ENCODE results near the gene PAQR7.

Gene PAQR7

DNA sequence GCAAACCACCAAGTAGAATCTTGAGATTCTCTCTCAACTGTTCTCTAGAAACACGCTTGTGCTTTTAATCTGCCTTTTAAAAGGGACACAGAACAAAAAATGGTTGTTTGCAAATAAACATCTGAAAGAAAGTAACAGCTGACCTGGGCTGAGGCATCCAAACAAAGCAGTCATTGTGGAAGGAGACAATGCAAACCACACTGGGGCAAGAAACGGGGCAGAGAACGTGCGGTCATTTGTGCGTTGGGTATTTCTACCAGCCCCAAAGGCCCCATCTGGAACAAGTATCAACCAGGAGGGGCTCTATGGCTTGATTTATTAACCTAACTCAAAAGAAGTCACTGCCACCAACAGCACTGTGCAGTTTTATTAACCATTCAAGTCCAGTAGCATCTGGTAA is 24.7 kb upstream of the PAQR7 start:
- DNase-seq (no peak), ATAC-seq (no peak)

DNA sequence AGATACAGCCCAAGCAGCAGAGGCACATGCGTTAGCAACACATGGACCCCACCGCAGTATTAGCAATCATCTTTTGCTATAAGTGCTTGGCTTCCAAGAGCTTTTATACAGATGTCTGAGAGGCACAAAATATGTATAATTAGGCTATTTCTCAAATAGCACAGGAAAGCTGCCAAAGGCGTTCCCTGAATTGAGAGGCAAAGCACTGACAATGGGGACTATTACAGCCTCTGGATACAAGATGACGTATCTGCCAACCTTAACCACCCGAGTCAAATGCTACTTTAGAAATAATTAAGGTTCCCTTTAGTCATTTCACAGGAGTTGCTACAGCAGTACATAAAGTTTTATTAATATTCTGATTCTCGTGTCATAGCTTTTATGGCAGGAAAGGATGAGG is 24.3 kb upstream of the PAQR7 start:
- no peak for ATAC-seq

GRCh38 chr1:25898223-25899015 is 22.9 kb upstream of the PAQR7 start:
- DNase-seq (no peak), ATAC-seq (no peak)

More for the DNA sequence above, 24.3 kb upstream of the PAQR7 start:
- DNase-seq: no peak

GRCh38 chr1:25897754-25898153 is 22.2 kb upstream of the PAQR7 start:
- DNase-seq (no peak), ATAC-seq (no peak)

DNA sequence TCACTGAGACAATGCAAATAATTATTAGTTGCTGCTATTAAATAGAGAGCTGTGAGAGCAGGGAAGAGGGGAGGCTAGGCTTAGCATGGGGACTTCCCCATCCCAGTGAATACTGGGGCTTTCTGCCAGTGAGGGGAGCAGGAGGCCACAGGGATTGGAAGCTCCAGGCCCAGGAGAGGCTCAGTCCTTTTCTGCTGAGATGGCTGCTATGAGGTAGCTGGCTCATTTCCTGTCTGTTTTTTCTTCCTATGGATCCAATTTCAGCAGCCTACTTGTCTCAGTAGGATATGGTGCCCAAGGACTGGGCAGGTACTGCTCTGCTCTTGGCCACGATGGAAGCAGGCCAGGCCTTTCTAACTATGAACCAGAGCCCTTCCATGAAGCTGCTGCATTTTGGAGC is 20.8 kb upstream of the PAQR7 start:
- ATAC-seq: no peak
- DNase-seq: no peak

GRCh38 chr1:25895365-25895990 is 20.0 kb upstream of the PAQR7 start:
- DNase-seq: peak; percentile 90
- peak; percentile 95 for ATAC-seq

DNA sequence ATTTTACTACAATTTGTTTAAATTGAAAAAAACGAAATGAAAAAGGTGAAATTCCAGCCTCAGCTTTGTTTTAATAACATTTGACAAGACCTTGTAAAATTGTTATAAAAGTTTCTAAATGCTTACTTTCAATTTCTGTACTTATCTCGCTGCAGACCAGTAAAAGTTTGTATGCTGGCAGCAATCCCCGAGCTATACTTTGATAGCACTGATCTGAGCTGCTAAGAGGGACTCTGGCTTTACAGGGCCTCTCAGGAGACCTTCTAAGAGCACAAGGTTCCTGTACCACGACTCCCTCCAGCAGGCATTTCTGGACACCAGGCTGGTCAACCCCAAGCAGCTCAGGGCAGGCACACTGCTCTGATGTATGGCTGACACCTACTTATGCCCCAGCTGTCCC is 17.6 kb upstream of the PAQR7 start:
- ATAC-seq (no peak), DNase-seq (no peak)

- ATAC-seq (no peak), DNase-seq (no peak)
Measured at GRCh38 chr1:25891606-25892005, 16.1 kb upstream of the PAQR7 start.

- ATAC-seq: no peak
- DNase-seq: no peak
Measured at GRCh38 chr1:25890239-25891034, 14.9 kb upstream of the PAQR7 start.

- DNase-seq: no peak
- no peak for ATAC-seq
Measured at GRCh38 chr1:25889470-25889869, 14.0 kb upstream of the PAQR7 start.

GRCh38 chr1:25888426-25888987 is 13.0 kb upstream of the PAQR7 start:
- ATAC-seq (no peak), DNase-seq (no peak)

DNA sequence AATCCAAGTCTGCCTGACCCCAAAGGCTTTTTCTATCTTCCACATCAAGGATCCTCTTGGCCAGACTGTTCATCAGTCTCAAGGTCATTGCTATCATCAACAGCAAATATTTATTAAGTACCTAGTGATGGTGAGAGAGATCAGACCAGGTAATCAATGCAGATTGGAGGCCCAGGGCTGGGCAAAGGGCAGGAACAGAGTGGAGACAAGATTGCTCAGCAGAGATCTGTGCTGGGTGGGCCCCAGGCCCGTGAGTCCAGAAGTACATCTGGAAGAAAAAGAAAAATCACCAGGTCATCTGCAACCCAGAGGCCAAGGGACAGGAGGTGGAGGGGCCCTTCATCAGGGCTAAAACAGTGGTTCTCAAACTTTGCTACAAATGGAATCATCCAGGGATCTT is 10.1 kb upstream of the PAQR7 start:
- DNase-seq: no peak
- ATAC-seq: no peak

GRCh38 chr1:25881266-25881665 is 5.8 kb upstream of the PAQR7 start:
- no peak for ATAC-seq
- DNase-seq: no peak

DNA sequence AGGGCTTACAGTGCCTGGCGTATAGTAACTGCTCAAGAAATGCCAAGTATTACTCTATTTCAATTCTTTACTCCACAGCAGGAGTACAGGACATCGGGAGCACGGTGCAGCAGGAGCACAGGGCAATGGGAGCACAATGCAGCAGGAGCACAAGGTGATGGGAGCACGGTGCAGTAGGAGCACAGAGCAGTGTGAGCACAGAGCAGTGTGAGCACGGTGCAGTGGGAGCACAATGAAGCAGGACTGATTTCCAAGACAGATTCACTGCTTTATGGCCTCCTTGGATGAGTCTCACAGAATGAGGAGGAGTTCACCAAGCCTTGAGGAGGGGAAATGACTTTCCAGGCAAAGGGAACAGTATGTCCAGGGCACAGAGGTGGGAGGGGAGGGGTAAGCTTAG is 5.0 kb upstream of the PAQR7 start:
- ATAC-seq: no peak
- no peak for DNase-seq

GRCh38 chr1:25879675-25880074 is 4.2 kb upstream of the PAQR7 start:
- DNase-seq: no peak
- ATAC-seq: no peak

- ATAC-seq: no peak
- no peak for DNase-seq
Measured at GRCh38 chr1:25878690-25879089, 3.2 kb upstream of the PAQR7 start.

DNA sequence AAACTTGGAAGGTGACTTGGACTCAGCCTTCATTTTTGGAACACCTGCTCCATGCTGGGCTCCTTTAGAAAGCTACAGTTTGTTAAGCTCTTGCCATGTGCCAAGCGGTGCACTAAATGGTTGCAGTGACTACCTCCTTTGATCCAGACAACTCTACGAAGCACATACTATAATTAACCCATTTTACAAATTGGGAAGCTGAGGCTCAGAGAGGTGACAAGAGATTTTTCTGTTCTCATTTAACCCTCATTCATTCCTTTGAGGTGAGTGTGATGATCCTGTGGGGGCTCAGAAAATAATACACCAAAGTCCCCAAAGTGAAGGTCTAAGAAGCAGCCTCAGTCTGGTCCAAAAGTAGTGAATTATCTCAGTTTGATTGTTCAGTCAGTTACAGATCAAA is 1.6 kb upstream of the PAQR7 start:
- ATAC-seq (no peak), DNase-seq (no peak)

DNA sequence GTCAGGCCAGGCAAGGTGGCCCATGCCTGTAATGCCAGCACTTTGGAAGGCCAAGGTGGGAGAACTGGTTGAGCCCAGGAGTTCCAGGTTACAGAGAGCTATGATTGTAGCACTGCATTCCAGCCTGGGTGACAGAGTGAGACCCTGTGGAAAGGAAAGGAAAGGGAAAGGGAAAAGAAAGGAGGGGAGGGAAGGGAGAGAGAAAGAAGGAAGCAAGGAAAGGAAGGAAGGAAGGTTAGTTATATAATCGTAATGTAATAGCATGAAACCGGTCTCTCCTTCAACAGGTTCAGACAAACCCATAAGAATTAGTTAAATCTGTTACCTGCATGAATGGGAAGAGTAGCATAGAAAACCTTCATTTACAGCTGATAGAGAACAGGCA is 1.2 kb upstream of the PAQR7 start:
- DNase-seq (no peak), ATAC-seq (no peak)

DNA sequence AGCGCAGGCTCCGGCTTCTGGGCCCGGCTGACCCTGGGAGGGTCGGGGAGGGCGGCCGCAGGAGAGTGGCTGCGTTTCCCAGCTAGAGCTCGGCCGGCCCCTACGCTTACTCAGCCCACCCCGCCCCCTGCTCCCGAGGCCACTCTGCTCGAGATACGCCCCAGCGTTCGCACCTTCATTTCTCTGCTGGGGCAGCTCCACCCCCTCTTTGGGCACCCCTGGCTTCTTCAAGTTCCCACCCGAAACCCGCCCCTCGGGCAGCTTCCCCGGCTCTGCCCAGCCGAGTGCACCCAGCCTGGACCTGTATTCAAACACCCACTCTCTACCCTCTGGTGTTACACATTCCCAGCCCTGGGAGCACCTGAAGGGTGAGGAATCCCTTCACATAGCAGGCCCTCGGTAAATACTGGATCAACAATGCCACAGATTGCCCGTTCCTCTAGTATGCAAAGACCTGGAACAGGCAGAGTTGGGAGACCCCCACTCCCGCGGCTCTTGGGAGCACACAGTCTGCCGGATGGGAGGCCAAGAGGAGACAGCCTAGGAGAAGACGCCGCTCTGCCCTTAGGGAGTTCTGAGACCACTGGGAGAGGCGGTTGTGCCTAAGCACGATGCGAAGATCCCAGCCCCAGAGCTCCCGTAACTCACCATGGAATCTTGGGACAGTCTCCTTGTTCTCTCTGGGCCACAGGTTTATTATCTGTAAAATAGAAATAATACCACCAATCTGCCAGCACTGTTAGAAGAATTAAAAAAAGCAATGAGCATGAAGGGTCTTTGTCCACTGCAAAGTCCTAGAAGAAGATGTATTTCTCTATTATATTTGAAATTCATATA is 566 bp upstream of the PAQR7 start:
- peak; percentile 52 for ATAC-seq

GRCh38 chr1:25874635-25875153 is 814 bp downstream of the PAQR7 start:
- no peak for DNase-seq
- peak; percentile 28 for ATAC-seq

More for the DNA sequence above, 566 bp upstream of the PAQR7 start:
- DNase-seq: peak; percentile 60

DNA sequence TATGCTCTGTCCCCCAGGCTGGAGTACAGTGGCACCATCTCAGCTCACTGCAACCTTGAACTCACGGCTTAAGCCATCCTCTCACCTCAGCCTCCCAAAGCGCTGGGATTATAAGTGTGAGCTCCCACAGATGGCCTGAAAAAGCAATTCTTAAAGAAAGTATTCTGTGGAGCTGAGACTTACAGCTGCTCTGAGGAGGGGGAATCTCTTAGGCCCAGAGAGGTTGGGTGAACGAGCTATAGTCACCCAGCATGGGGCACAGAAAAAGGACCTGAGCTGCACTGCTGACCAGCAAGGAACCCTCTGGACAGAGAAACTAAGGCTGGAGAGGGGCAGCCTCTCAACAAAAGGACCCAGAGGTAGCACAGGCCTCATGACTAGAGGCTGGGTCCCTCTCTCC is 1.3 kb downstream of the PAQR7 start:
- DNase-seq (no peak), ATAC-seq (no peak)

DNA sequence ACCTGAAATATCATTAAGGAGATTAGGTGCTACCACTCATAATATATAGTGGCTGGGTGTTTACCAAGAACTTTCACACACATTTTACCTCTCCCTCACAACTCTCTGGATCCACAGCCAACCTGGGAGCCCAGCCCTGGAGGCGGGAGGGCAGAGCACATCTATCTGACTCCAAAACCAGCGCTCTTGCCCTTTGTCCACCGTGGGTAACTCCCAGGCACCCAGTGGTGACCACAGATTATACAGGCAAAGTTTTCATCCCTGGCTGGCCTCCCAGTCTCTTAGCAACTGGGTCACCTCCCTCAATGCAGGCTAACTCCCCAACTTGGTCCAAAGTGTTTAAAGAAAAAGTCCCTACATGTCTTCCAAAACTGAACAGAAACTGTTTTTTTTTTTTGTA is 2.4 kb downstream of the PAQR7 start:
- DNase-seq: no peak
- ATAC-seq: no peak

Measured in stimulated activated naive CD8-positive, alpha-beta T cell treated with anti-CD3 and anti-CD28 coated beads, Interleukin-15, Interleukin-2, amounts not matched to agents 100 U/mL and 50 U/mL, for 24 hours (primary cell).